GM18951 (cell line): Measurements from ENCODE around the gene PCNX2.
"Not testable (repeated sequence)": the region's sequence is repeated elsewhere in the genome, so short reads cannot be mapped to it uniquely, and the experiment has no call there.

Experiments used
- POLR2A ChIP-seq: IDR thresholded peaks from 4 replicates; pipeline ENCODE4 v1.6.1; 2011; ENCODE audit warnings: mild to moderate bottlenecking; ENCODE audit not compliant: insufficient read length, insufficient read depth; ENCODE audit errors: extremely low read depth
- in situ Hi-C: fragments of 300-500 bp; cut with MboI; formaldehyde crosslinking; loops from one replicate; pipeline ENCODE4 v1.12.0; 2022; ENCODE audit warnings: low sequenced_read_pairs, mixed read lengths, inconsistent platforms; ENCODE audit not compliant: unreplicated experiment

Gene PCNX2

DNA sequence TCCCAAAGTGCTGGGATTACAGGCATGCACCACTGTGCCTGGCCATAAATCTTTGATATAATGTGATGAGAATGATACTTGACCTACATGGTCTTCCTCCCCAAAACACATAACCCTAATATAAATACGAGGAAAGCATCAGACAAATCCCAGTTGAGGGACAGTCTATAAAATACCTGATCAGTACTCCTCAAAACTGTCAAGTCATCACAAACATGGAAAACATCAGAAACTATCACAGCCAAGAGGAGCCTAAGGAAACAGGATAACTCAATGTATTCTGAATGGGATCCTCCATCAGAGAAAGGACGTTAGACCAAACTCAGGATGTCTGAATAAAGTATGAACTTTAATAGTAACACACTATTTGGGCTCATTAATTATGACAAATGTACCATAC, 172.7 kb downstream of the PCNX2 start:
- in situ Hi-C loops, result no loop called here
- no peak for TF ChIP-seq POLR2A

DNA sequence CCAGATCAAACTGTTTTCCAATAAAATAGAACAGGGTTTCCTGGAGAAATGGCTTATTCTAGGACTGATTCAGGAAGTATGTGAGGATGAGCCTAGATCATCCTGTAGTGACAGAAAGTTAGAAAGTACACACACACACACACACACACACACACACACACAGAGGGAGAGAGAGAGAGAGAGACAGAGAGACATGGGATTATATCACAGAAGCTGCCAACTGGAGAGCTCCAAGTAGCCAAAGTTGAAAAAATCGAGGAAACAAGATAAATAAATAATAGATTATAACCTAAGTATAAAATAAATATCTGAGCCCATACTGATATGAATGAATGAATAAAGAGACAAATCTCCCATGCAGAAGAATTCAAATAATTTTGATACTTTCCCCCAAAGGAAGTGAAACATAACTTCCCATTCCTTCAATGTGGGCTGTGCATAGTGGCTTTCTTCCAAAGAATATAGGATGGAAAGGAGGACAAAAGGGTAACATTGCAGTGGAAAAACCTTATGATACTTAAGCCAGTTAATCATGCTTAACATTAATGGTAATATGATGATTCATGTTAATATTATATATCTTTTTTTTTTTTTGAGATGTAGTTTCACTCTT, 173.5 kb downstream of the PCNX2 start:
- TF ChIP-seq POLR2A, result no peak
- in situ Hi-C loops, result no loop called here

DNA sequence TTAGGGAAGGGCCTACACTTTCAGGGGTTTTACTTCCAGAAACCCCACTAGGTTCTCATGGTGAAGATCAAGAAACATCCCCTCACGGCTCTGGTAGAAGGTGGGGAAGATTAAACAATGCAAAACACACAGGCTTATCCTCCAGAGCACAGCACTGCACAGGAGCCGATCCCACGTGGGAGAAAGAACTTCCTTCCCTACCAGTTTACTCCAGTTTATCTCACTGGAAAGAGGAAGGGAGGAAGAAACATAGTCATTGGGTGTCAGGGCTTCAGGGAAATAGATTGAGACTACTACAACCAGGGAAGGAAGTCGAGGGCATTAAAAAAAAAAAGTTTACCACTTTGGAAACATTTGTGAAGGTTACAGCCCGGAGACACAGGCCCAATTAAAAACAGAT, 180.7 kb downstream of the PCNX2 start:
- TF ChIP-seq POLR2A, result no peak
- in situ Hi-C loops, result no loop called here

DNA sequence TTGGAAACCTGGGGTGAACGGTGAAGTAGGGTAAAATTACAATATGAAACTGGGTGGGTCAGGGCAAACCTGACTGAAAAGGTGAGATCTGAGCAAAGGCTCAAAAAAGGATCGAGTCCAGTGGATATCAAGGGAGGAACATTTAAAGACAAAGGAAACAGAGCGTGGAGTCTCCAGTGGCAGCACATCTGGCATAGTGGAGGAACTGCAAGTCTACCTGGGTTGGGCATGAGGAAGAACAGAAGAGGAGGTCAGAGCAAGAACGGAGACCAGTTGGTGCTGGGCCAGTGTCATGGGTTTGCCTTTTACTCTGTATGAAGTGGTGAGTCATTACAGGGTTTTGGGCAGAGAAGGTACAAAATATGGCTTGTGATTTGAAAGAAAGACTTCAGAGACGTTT, 181.4 kb downstream of the PCNX2 start:
- no peak for TF ChIP-seq POLR2A
- in situ Hi-C loops, result no loop called here

DNA sequence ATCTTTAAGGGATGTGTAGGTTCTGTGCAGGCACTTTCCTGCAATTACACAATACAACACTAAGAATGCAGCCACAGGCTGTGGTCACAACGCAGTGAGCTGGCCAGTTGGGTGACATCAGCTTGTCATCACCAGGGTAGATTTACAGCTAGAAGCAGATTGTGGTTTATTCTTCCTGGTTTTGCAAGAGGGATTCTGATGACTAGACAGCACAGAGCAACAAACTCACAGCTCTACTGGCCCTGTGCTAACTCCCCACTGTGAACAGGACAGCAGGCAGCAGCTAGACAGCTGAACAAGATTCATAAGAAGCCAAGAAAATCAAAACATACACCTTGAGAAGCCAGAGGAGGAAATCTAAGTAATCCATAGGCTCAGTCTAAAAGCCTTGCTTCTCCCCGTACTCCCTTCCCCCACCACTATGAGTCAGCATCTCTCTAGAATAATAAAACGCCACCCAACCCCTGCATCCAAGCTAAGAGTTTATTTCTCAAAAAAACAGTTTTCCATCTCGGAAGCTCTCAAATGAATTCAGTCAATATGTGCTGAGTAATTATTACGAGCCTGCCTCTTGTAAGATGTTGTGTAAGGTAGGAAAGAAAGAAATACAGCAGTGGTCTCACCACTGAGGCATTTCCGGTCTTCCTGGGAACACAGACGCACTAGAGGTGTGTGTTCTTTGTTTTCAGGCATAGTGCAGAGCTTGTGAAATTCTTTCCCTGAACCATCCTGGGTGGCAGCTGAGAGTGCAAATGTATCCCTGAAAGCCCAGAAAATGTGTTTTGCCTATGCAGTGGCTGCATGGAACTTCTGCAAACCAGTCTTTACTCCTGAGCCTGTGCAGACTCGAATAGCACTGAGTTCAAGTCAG, 182.3 kb downstream of the PCNX2 start:
- in situ Hi-C loops, result no loop called here
- TF ChIP-seq POLR2A, result no peak

DNA sequence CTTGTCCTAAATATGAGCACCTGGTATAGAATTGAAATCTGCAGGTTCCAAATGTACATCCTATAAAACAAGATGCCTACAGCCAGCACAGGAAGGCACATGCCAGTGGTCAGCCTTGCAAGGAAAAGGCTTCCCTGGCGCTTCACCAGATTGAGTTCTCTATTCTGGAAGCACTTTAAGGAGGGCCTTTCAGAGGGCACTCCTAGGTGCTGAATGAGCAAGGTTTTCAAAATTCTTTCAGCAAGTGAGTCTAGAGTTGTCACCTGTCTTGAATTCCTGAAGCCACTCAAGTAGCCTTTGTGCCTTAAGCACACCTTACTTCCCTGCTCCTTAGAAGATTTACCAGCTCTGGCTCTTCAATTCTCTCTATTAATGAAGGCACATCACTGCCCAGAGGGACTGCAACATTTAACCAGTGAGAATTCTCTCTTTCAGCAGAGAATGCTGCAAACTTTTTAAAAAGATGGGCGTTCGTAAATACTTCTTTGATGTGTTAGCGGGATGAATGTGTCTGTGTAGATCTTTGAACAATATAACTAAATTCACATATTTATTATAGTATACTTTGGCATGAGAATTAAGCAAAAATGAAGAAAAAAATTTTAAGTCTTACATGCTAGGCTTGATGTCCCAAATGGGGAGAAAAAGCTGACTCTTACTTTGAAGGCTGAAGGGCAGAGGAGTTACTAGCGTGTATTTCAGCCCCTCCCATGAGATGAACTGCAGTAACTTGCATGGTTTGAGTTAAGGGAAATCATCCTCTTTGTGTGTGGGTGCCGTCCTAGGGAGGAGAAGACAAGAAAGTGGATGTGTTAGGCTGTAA, 183.1 kb downstream of the PCNX2 start:
- no peak for TF ChIP-seq POLR2A
- in situ Hi-C loops, result no loop called here

DNA sequence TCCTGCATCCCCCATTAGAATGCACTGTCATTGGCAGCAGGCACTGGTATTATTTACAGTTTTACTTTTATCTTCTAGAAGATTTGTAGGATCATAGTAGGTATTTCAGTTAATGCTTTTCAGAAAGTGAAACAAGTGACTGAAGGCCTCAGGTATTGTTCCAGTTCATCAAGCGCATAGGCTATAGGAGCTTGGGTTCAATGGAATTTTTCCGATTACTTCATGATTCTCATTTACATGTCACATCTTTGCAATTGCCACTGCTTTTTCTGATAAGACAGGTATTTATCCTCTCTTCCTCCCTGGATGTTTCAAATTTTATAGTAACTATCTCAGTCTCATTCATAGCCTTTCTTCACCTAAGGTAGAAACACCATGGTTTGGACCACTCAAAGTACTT, 183.8 kb downstream of the PCNX2 start:
- in situ Hi-C loops, result no loop called here
- no peak for TF ChIP-seq POLR2A

DNA sequence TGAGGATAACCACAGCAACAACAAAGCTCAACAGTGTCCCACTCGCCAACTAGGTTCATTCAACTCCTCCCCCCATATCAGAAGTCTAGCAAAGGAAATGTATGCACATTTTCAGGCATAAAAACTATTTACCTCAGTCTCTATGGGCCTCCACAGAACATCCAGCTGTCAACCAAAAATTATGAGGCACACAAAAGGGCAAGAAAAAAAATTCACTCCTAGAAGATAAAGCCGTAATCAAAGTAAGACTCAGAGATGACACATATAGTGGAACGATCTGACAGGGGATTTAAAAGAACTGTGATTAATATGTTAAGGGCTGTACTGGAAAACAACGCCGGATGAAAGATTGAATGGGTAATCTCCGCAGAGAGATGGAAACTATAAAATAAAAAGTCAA, 186.4 kb downstream of the PCNX2 start:
- in situ Hi-C loops, result no loop called here
- TF ChIP-seq POLR2A, result no peak

DNA sequence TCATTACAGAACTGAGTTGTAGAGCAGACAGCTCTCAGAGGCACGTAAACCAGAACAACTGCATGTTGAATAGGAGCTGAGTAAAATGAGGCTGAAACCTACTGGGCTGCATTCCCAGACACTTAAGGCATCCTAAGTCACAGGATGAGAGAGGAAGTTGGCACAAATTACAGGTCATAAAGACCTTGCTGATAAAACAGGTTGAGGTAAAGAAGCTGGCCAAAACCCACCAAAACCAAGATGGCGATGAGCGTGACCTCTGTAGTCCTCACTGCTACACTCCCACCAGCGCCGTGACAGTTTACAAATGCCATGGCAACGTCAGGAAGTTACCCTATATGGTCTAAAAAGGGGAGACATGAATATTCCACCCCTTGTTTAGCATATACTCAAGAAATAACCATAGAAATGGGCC, 187.8 kb downstream of the PCNX2 start:
- in situ Hi-C loops, result not testable (repeated sequence)

DNA sequence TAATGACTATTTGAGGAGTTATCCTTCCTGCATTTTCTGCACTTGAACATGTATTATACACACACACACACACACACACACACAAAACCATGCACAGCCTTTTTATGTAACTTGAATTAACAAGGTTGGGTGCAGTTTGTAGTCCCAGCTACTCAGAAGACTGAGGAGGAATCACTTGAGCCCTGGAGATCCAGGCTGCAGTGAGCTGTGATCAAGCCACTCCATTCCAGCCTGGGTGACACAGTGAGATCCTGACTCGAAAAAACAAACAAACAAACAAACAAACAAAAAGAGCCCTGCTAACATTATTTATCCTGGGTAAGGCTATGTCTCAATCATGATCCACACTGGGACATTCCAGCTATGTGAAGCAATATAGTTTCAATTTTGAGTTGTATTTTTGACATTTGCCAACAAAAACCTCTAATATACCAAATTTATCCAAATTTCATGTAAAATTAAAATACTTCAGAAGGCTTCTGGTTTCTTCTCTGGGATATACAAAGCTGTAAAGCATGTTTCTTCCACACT, 188.3 kb downstream of the PCNX2 start:
- no peak for TF ChIP-seq POLR2A
- in situ Hi-C loops, result no loop called here

DNA sequence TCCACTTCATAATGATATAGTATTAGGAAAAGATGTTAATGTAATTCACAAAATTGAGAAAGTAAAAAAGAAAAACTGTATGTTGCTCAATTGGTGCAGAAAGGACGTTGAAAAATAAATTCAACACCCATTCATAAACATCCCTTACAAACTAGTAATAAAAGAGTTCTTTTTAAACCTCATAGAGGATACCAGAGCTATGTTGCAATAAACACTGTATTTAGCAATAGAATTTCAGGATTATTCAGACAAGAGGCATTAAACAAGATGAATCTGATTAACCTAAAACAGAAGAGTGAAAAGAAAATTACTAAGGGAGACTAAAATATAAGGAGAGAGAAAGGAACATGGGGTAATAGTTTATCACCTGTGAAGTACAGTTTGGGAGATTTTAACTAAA, 190.3 kb downstream of the PCNX2 start:
- in situ Hi-C loops, result no loop called here
- no peak for TF ChIP-seq POLR2A

DNA sequence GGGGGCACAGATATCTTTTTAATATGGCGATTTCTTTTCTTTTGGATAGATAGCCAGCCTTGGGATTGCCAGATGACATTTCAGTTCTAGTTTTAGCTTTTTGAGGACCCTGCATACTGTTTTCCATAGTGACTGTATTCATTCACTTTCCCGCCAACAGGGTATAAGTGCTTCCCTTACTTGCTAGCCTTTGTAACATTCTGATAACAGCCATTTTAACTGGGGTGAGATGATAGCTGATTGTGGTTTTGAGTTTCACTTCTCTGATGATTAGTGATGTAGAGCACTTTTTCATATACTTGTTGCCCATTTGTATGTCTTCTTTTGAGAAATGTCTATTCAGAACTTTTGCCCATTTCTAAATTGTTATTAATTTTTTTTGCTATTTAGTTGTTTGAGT, 193.2 kb downstream of the PCNX2 start:
- in situ Hi-C loops, result no loop called here
- TF ChIP-seq POLR2A, result no peak

DNA sequence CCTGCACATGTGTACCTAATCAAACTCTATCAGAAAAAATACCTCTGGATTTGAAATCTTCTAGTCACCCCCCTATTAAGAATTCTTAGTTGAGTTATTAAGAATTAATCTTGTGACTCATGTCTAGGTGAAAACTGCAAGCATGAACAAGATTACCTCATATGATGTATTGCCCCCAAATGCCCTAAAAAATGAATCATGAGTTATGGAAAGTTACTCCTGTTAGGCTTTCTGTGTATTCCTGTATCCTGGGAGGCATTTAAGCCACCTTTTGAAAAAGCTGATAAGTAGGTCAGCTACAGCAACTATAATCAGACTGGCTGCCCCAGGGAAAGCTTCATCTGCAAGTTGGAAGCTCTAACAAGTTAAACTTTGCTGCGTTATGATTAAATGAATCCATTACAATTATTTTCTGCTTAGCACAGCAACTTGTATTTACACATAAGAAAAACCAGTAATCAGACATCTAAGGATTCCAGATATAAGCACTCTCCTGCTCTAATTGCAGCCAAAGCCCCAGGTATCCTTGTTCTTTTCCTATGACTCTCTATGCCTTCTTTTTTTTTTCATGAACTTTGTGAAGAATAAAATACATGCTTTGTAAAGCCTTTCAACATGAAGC, 197.5 kb downstream of the PCNX2 start:
- TF ChIP-seq POLR2A, result no peak
- in situ Hi-C loops, result no loop called here

DNA sequence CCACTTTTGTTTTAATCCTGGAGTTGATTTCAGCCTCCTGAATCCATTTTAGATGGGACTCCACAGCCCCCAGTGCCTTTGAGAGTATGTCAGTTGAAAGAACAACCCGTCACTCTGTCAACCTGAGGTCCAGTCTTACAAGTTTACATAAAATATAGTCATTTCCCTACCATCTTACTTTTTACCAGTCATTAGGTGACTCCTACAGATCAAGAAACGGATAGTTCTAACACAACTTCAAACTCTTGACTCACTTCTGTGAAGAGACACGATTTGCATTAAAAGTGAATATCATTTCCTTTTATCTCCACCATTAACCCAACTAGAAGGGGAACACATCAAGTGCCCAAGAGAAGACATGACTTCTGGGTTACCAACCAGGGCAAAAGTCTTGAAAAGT, 198.0 kb downstream of the PCNX2 start:
- in situ Hi-C loops, result no loop called here
- no peak for TF ChIP-seq POLR2A
